Measurements from ENCODE around the gene CAMK2G. TPM values are rescaled to one million over a fixed set of nuclear protein-coding genes. Genes with fewer than 3 reads are reported as not detected.

The CAMK2G gene
- total RNA-seq, 1 experiment from 2014 or later: 41.4 TPM

GRCh38 chr10:73809061-73809818 is 65.1 kb downstream of the CAMK2G start:
- ChIA-PET CTCF (interaction anchor here (0.6 kb wide), 1 partner anchor 71 kb away, joined by 3 read pairs; no protein-coding TSS in a partner anchor), POLR2A (interaction anchor here (0.6 kb wide), 2 partner anchors 173 to 700 kb away, joined by 3 to 10 read pairs; no protein-coding TSS in a partner anchor)
- Histone ChIP-seq H3K27me3 (ENCODE audit: control insufficient read depth, insufficient read depth, low read length) (no peaks in the 10 kb centered on the region), H3K9me3 (ENCODE audit: control insufficient read depth, insufficient read depth, low read depth, low read length) (no peaks in the 10 kb centered on the region), H3K36me3 (ENCODE audit: control insufficient read depth, insufficient read depth, low read length) (no peaks in the 10 kb centered on the region), H3K4me3 (ENCODE audit: low read depth in 2 of 2, low read length in 2 of 2) (no peak overlapping the region), H3K27ac (ENCODE audit: low read length) (no peak overlapping the region), H3K4me1 (ENCODE audit: control insufficient read depth, insufficient read depth, low read length) (0 out of 2 replicates have a peak, but pooled peaks cover 9% of the 10 kb centered on the region)
- no peak for ATAC-seq
- BruUV-seq (replicated peaks): TSS peak; percentile 50
- in situ Hi-C loops (cut with HindIII; ENCODE audit: low pct_unique_long_range_greater_than_20kb, low sequenced_read_pairs): no loop called here
- DNase-seq (ENCODE audit: low read depth, low spot score): no peak
- TF ChIP-seq TCF7L2 (IDR thresholded peaks at IDR 0.05; ENCODE audit: low read depth, low read length) (no peak), CTCF (IDR thresholded peaks at IDR 0.05) (no peak), POLR2AphosphoS5 (IDR thresholded peaks at IDR 0.05; ENCODE audit: low read depth, low read length) (no peak), REST (IDR thresholded peaks at IDR 0.05; ENCODE audit: insufficient read depth in 1 of 2, low read depth in 2 of 2, low read length in 1 of 2) (no peak), SIN3A (IDR thresholded peaks at IDR 0.05; ENCODE audit: borderline replicate concordance, insufficient read depth, low read depth, low read length) (no peak)
- intact Hi-C loops (cut with micrococcal nuclease; ENCODE audit: unreplicated experiment): no loop called here

GRCh38 chr10:73808021-73808815 is 66.1 kb downstream of the CAMK2G start:
- H3K9me3 ChIP-seq (ENCODE audit: control insufficient read depth, insufficient read depth, low read depth, low read length): no peaks in the 10 kb centered on the region
- in situ Hi-C loops (cut with HindIII; ENCODE audit: low pct_unique_long_range_greater_than_20kb, low sequenced_read_pairs): no loop called here
- H3K27ac ChIP-seq (ENCODE audit: low read length): no peak overlapping the region
- H3K4me3 ChIP-seq (ENCODE audit: low read depth in 2 of 2, low read length in 2 of 2): no peak overlapping the region
- intact Hi-C loops (cut with micrococcal nuclease; ENCODE audit: unreplicated experiment): no loop called here
- CTCF ChIA-PET: no interaction called here
- no peaks in the 10 kb centered on the region; the same call in 1 of the 2 replicates for H3K36me3 ChIP-seq (ENCODE audit: control insufficient read depth, insufficient read depth, low read length)
- 0 out of 2 replicates have a peak, but pooled peaks cover 9% of the 10 kb centered on the region for H3K4me1 ChIP-seq (ENCODE audit: control insufficient read depth, insufficient read depth, low read length)
- ATAC-seq: no peak
- TF ChIP-seq POLR2AphosphoS5 (IDR thresholded peaks at IDR 0.05; ENCODE audit: low read depth, low read length): no peak
- no peak for TF ChIP-seq REST (IDR thresholded peaks at IDR 0.05; ENCODE audit: insufficient read depth in 1 of 2, low read depth in 2 of 2, low read length in 1 of 2)
- no peak for TF ChIP-seq CTCF (IDR thresholded peaks at IDR 0.05)
- TF ChIP-seq TCF7L2 (IDR thresholded peaks at IDR 0.05; ENCODE audit: low read depth, low read length): no peak
- no peak for TF ChIP-seq SIN3A (IDR thresholded peaks at IDR 0.05; ENCODE audit: borderline replicate concordance, insufficient read depth, low read depth, low read length)
- POLR2A ChIA-PET: interaction anchor here (0.6 kb wide), 2 partner anchors 174 to 699 kb away, joined by 3 to 10 read pairs; no protein-coding TSS in a partner anchor
- DNase-seq (ENCODE audit: low read depth, low spot score): no peak
- no TSS peak for BruUV-seq (replicated peaks)
- no peaks in the 10 kb centered on the region for H3K27me3 ChIP-seq (ENCODE audit: control insufficient read depth, insufficient read depth, low read length)

Data from Panc1 (cell line).